HCT116 (cell line): Measurements from ENCODE around the gene ERGIC1. TPM values are rescaled to one million over a fixed set of nuclear protein-coding genes. Genes with fewer than 3 reads are reported as not detected.

Source experiments
- ATAC-seq: fragments of 200-7000 bp; cut with Tn5 transposase; 2 replicates; pipeline ENCODE4 v1.9.1; 2020; ENCODE audit warnings: mild to moderate bottlenecking, moderate library complexity
- BruUV-seq: library from RNA; stranded (reverse); fragments of 400-500 nt; replicated peaks from 2 replicates; lab custom pipeline; 2021; lab: Mats Ljungman, UMichigan
- CTCF ChIA-PET: fragments of 300-600 bp; sonication (Branson Sonifier 250); formaldehyde crosslinking; loops from one replicate; lab custom pipeline; 2021; ENCODE audit warnings: antibody characterized with exemption; lab: Charles Lee
- POLR2A ChIA-PET: fragments of 300-600, 350-600 bp; sonication (Branson Sonifier 250); formaldehyde crosslinking; loops from one replicate; lab custom pipeline; 2021; ENCODE audit warnings: antibody characterized with exemption; lab: Charles Lee
- RAD21 ChIA-PET, 2 experiments: fragments of 300-600 bp; sonication (Branson Sonifier 250); formaldehyde crosslinking; loops; one replicate each; lab custom pipeline; 2023; ENCODE audit warnings: low total read pairs in 2 of 2; ENCODE audit not compliant: uncharacterized antibody in 2 of 2, unreplicated experiment in 2 of 2, low non-redundant PET in 1 of 2; lab: Charles Lee
- DNase-seq: peaks from one replicate; pipeline ENCODE4 v3.0.0-alpha.2; 2010; ENCODE audit warnings: low read depth, low spot score
- H2AFZ ChIP-seq: fragments of 200-600 bp; shearing (Covaris generic), sonication (generic); 2 replicates; pipeline ENCODE4 v1.6.1; 2017; ENCODE audit warnings: low read depth, mixed run types, mixed read lengths, antibody characterized with exemption, low read length; ENCODE audit not compliant: poor library complexity, severe bottlenecking
- H3K27ac ChIP-seq: 2 replicates; pipeline ENCODE4 v1.5.1; 2012; ENCODE audit warnings: low read depth, low read length
- H3K27me3 ChIP-seq: fragments of 200-600 bp; sonication (generic); 2 replicates; pipeline ENCODE4 v1.6.1; 2016; ENCODE audit warnings: mixed run types, low read length, mixed read lengths; ENCODE audit not compliant: insufficient read depth
- H3K36me3 ChIP-seq, 2 experiments: fragments of 200-500 bp in 1 of 2; fragments of 200-600 bp in 1 of 2; sonication (Bioruptor generic) in 1 of 2; sonication (generic) in 1 of 2; 2 replicates each; pipeline versions ENCODE4 v1.5.1 to v1.6.1; 2014 to 2016; ENCODE audit warnings: low read length in 2 of 2, inconsistent platforms in 1 of 2, mixed read lengths in 1 of 2, mixed run types in 1 of 2; ENCODE audit not compliant: insufficient read depth in 2 of 2, control insufficient read depth in 1 of 2
- H3K4me1 ChIP-seq, 2 experiments: fragments of 200-600 bp in 1 of 2; sonication (generic) in 1 of 2; 2 replicates each; pipeline versions ENCODE4 v1.5.1 to v1.6.1; 2012 to 2017; ENCODE audit warnings: low read length in 2 of 2, inconsistent platforms in 1 of 2, mild to moderate bottlenecking in 1 of 2, mixed read lengths in 1 of 2, mixed run types in 1 of 2, moderate library complexity in 1 of 2; ENCODE audit not compliant: insufficient read depth in 2 of 2, control insufficient read depth in 1 of 2
- H3K4me2 ChIP-seq: fragments of 200-600 bp; sonication (generic); 2 replicates; pipeline ENCODE4 v1.6.1; 2017; ENCODE audit warnings: mixed run types, low read length, mixed read lengths
- H3K4me3 ChIP-seq, 2 experiments: fragments of 200-600 bp in 1 of 2; sonication (generic) in 1 of 2; replicated peaks in 1 of 2; 2 replicates each; pipeline ENCODE4 v1.5.1; 2011 to 2016; ENCODE audit warnings: low read length in 2 of 2, control low read depth in 1 of 2, low read depth in 1 of 2, mild to moderate bottlenecking in 1 of 2, mixed read lengths in 1 of 2, mixed run types in 1 of 2
- H3K79me2 ChIP-seq: fragments of 200-600 bp; sonication (generic); 2 replicates; pipeline ENCODE4 v1.6.1; 2017; ENCODE audit warnings: mild to moderate bottlenecking, mixed run types, low read length, moderate library complexity, mixed read lengths; ENCODE audit not compliant: insufficient read depth
- H3K9ac ChIP-seq: fragments of 200-600 bp; sonication (generic); 2 replicates; pipeline ENCODE4 v1.6.1; 2016; ENCODE audit warnings: low read length, mixed read lengths
- H3K9me2 ChIP-seq: fragments of 200-600 bp; sonication (generic), shearing (Covaris generic); 2 replicates; pipeline ENCODE4 v1.6.1; 2017; ENCODE audit warnings: mixed run types, mild to moderate bottlenecking, moderate library complexity; ENCODE audit not compliant: insufficient read depth
- H3K9me3 ChIP-seq, 2 experiments: fragments of 200-500 bp in 1 of 2; fragments of 200-600 bp in 1 of 2; sonication (Bioruptor generic) in 1 of 2; sonication (generic) in 1 of 2; 2 replicates each; pipeline ENCODE4 v1.6.1; 2014 to 2017; ENCODE audit warnings: low read length in 2 of 2, mixed read lengths in 2 of 2, inconsistent platforms in 1 of 2, low read depth in 1 of 2, mild to moderate bottlenecking in 1 of 2, mixed run types in 1 of 2, moderate library complexity in 1 of 2; ENCODE audit not compliant: control insufficient read depth in 1 of 2, insufficient read depth in 1 of 2
- H4K20me1 ChIP-seq: fragments of 200-600 bp; sonication (generic), shearing (Covaris generic); 2 replicates; pipeline ENCODE4 v1.6.1; 2017; ENCODE audit warnings: mixed run types, mild to moderate bottlenecking, moderate library complexity; ENCODE audit not compliant: insufficient read depth
- ELF1 ChIP-seq: IDR thresholded peaks from 2 replicates; pipeline ENCODE4 v1.6.1; 2012; ENCODE audit warnings: low read depth, borderline replicate concordance
- FOSL1 ChIP-seq: IDR thresholded peaks from 2 replicates; pipeline ENCODE4 v1.6.1; 2012; ENCODE audit warnings: low read depth
- JUND ChIP-seq: IDR thresholded peaks from 2 replicates; pipeline ENCODE4 v1.6.1; 2012
- SRF ChIP-seq: IDR thresholded peaks from 2 replicates; pipeline ENCODE4 v1.6.1; 2012; ENCODE audit warnings: low read depth
- ZFX ChIP-seq: fragments of 450-650 bp; IDR thresholded peaks from 2 replicates; pipeline ENCODE4 v1.6.1; 2017
- intact Hi-C: fragments of 100-400 bp; cut with micrococcal nuclease; formaldehyde crosslinking; loops from 2 replicates; pipeline ENCODE4 v1.10.0; 2022
- total RNA-seq: library from RNA; stranded (reverse); gene quantifications from one replicate; pipeline ENCODE4 v1.2.1, GENCODE V29; 2021; ENCODE audit not compliant: unreplicated experiment
- TF ChIP-seq, protein P1 (sequence below): IDR thresholded peaks from 2 replicates; pipeline ENCODE4 v1.6.1; 2012
- TF ChIP-seq, protein P2 (sequence below): IDR thresholded peaks from 2 replicates; pipeline ENCODE4 v1.6.1; 2011; ENCODE audit warnings: mild to moderate bottlenecking, low read length, moderate library complexity; ENCODE audit not compliant: insufficient replicate concordance; ENCODE audit errors: extremely low read depth
- TF ChIP-seq, protein P3 (sequence below): IDR thresholded peaks from 2 replicates; pipeline ENCODE4 v1.6.1; 2012

The ERGIC1 gene
- total RNA-seq, 1 experiment from 2014 or later: 73.3 TPM

DNA sequence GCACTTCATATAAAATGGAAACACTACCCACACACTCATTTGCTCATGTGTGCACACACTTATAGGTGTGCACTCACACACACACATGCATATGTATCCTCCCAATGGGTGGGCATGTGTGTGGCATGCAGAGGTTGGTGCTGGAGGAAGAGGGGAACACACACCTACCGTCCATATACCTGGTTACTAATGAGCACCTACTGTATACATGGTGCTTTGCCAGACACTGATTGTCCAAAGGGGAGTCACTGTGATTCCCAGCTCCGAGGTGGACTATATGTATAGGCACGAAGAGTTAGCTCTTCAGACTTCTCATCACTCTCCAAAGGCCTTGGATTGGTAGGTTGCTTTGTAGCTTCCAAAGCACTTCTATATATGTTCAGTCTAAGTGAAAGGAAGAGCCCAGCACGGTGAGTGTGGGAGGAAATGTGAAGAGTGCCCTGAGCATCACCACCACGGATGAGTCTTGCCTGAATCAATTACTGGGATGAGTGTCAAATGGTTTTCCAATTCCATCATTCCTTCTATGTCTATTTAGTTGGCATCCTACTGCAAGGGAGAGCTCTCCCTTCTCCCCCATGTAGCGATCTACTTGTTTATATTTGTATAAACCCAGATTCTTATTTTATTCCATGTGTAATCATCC lies 12.6 kb upstream of the ERGIC1 start (continued):
- TF ChIP-seq, protein P1, sequence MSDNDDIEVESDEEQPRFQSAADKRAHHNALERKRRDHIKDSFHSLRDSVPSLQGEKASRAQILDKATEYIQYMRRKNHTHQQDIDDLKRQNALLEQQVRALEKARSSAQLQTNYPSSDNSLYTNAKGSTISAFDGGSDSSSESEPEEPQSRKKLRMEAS: no peak
- TF ChIP-seq, protein P2, sequence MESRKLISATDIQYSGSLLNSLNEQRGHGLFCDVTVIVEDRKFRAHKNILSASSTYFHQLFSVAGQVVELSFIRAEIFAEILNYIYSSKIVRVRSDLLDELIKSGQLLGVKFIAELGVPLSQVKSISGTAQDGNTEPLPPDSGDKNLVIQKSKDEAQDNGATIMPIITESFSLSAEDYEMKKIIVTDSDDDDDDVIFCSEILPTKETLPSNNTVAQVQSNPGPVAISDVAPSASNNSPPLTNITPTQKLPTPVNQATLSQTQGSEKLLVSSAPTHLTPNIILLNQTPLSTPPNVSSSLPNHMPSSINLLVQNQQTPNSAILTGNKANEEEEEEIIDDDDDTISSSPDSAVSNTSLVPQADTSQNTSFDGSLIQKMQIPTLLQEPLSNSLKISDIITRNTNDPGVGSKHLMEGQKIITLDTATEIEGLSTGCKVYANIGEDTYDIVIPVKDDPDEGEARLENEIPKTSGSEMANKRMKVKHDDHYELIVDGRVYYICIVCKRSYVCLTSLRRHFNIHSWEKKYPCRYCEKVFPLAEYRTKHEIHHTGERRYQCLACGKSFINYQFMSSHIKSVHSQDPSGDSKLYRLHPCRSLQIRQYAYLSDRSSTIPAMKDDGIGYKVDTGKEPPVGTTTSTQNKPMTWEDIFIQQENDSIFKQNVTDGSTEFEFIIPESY: no peak
- TF ChIP-seq ZFX: no peak

DNA sequence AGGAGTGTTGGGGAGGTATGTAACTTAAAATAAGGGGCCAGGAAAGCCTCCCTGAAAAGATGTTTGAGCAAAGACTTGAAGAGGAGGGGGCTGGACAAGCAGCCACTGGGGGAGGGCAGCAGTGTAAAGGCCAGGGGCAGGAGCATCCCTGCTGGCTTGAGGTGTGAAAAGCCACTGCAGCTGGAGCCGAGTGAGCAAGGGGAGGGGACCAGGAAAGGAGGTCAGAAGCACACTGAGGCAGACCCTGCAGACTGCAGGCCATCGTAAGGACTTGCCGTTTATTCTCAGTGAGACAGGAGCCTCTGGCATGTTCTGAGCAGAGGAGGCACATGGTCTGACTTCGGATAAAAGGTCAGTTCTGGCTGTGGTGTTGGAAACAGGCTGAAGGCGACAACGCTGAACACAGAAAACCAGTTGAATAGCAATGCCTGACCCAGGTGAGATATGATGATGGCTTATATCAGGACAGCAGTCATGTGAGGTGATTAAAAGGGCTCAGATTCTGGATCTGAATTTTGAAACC lies 10.2 kb upstream of the ERGIC1 start:
- Histone ChIP-seq H3K9me2 (no peaks in the 10 kb centered on the region), H3K9ac (no peak overlapping the region), H3K27ac (no peak overlapping the region), H3K4me1 (peaks cover 7 to 15% of the 10 kb centered on the region in 2 experiments; a peak in 3 of 4 replicates), H4K20me1 (no peaks in the 10 kb centered on the region), H2AFZ (no peak overlapping the region), H3K79me2 (no peaks in the 10 kb centered on the region), H3K36me3 (no peaks in the 10 kb centered on the region), H3K4me2 (no peak overlapping the region), H3K27me3 (no peaks in the 10 kb centered on the region), H3K9me3 (peaks cover 0 to 14% of the 10 kb centered on the region in 2 experiments; a peak in 1 of 4 replicates), H3K4me3 (no peak overlapping the region)
- RAD21 ChIA-PET: no interaction called here
- DNase-seq (no peak), ATAC-seq (no peak)
- no peak for TF ChIP-seq FOSL1
- no peak for TF ChIP-seq JUND
- TF ChIP-seq, protein P3, sequence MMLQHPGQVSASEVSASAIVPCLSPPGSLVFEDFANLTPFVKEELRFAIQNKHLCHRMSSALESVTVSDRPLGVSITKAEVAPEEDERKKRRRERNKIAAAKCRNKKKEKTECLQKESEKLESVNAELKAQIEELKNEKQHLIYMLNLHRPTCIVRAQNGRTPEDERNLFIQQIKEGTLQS: no peak
- no peak for TF ChIP-seq SRF
- no peak for TF ChIP-seq ELF1
- BruUV-seq: no TSS peak
- POLR2A ChIA-PET: no interaction called here
- CTCF ChIA-PET: no interaction called here
- intact Hi-C loops: loop anchor here (5.0 kb wide), 1 partner anchor 47 kb away; no protein-coding TSS in a partner anchor
